IPS-18c (cell line): ENCODE measurements around the gene CD300LF.

Experiments used
- H3K4me3 ChIP-seq: 2 replicates; pipeline ENCODE4 v1.7.0; 2013; ENCODE audit warnings: low read depth, mild to moderate bottlenecking, low read length, moderate library complexity; ENCODE audit not compliant: insufficient read depth
- H3K9me3 ChIP-seq: one replicate; pipeline ENCODE4 v1.6.1; 2013; ENCODE audit warnings: mild to moderate bottlenecking, low read length, moderate library complexity; ENCODE audit not compliant: control insufficient read depth, insufficient read depth

CD300LF gene

DNA sequence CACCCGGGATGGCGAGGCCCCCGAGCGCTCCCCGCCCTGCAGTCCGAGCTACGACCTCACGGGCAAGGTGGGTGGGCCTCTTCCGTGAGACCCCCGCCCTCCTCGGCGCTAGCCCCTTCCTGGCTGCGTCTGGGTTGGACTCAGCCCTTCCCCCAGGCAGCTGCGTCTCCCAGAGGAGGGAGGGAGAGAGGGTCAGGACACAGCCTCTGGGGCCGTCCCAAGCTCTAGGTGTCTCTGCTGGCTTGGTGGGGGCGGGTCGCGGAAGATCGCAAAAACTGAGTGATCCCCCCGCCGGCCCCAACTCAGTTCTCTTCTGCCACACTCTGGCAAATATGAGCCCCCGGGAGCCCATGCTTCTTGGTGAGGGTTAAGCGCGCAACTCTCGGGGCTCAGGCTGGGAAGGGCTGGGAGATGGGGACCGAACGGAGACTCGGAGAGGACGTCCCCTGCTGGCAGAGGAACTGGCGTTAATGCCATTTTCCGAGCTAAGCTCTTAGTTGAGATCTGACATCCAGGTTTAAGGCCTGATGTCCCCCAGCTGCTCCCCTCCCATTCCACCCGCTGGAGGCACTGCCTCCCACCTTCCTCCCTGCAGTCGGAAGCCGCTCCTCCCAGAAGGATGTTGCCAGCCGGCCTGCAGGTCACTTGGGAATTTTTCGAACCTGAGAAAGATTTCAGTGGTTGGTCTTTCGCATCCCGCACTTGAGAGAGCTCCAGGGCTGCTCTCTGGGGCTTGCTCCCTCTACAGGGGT lies 24.8 kb upstream of the CD300LF start:
- Histone ChIP-seq H3K9me3 (no peaks in the 10 kb centered on the region), H3K4me3 (peak overlapping the region; percentile 68)

GRCh38 chr17:74736513-74737298 lies 24.0 kb upstream of the CD300LF start, which contains the start of gene RAB37:
Gene RAB37, plus strand, starts transcription at chr17:74737256. Its CDS starts 17 bp downstream, at chr17:74737273.
- Histone ChIP-seq H3K9me3 (no peaks in the 10 kb centered on the region), H3K4me3 (peak within 1 kb of the TSS; percentile 68)

- Histone ChIP-seq H3K9me3 (no peaks in the 10 kb centered on the region), H3K4me3 (no peak overlapping the region)
Observed at GRCh38 chr17:74734256-74734655, 21.5 kb upstream of the CD300LF start.

DNA sequence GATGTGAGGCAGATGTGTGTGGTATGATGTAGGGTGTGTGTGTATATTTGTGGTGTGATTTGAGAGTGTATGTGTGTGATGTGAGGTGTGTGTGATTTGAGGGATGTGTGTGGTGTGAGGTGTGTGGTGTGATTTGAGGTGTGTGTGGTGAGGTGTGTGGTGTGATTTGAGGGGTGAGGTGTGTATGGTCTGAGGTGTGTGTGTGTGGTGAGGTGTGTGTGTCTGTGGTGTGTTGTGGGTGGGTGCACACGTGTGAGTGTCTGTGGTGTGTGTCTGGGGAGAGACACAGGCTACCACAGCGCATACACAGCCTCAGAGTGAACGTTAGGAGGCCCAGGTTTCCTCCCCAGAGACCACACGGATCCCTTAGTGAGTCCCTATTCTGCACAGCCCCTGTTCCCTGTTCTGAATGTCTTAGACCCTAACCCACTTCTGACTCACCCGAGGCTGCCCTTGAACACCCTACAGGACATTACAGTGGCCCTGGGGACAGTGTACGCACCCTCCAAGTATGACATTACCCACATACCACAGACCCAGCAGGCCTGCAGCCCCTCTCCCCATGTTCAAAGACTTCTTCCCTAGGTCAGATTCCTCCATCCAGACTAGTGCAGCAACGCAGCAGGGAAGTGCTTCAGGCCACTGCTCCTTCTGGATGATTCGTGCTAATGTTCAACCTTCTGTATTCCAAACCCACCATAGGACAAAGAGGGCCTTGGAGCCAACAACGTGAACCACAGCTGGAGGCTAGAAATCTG lies 20.8 kb upstream of the CD300LF start:
- Histone ChIP-seq H3K4me3 (no peak overlapping the region), H3K9me3 (no peaks in the 10 kb centered on the region)

DNA sequence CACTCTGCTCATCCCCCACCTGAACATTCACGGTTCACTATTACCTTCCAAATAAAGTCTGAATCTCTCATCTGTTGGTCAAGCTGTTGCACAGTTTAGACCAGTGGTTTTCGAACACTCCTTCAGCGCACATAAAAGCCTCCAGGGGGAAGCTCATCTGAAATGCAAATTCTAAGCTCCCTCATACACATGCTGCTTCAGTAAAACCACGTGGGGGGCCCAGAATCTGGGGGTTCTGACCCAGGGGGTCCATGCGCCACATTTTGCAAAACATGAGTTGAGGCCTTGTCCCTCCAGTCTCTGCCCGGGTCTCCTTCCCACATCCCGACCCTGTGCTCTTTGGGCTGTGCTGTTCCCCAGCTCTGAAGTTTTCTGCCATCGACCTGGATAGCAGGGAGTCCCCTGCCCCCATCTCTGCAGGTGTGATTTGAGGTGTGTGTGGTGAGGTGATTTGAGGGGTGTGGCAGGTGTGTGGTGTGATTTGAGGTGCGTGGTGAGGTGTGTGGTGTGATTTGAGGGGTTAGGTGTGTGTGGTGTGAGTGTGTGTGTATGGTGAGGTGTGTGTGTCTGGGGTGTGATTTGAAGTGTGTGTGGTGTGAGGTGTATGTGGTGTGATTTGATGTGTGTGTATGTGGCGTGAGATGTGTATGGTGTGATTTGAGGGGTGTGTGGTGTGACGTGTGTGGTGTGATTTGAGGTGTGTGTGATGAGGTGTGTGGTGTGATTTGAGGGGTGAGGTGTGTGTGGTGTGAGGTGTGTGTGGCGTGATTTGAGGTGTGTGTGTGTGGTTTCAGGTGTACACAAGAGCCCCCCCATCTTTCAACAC lies 19.5 kb upstream of the CD300LF start:
- no peak overlapping the region for H3K4me3 ChIP-seq
- no peaks in the 10 kb centered on the region for H3K9me3 ChIP-seq

GRCh38 chr17:74731347-74731605 lies 18.6 kb upstream of the CD300LF start:
- H3K9me3 ChIP-seq: no peaks in the 10 kb centered on the region
- H3K4me3 ChIP-seq: no peak overlapping the region

- no peak overlapping the region for H3K4me3 ChIP-seq
- no peaks in the 10 kb centered on the region for H3K9me3 ChIP-seq
Observed at GRCh38 chr17:74730491-74731346, 18.0 kb upstream of the CD300LF start.

GRCh38 chr17:74729866-74730265 lies 17.1 kb upstream of the CD300LF start:
- no peak overlapping the region for H3K4me3 ChIP-seq
- no peaks in the 10 kb centered on the region for H3K9me3 ChIP-seq

DNA sequence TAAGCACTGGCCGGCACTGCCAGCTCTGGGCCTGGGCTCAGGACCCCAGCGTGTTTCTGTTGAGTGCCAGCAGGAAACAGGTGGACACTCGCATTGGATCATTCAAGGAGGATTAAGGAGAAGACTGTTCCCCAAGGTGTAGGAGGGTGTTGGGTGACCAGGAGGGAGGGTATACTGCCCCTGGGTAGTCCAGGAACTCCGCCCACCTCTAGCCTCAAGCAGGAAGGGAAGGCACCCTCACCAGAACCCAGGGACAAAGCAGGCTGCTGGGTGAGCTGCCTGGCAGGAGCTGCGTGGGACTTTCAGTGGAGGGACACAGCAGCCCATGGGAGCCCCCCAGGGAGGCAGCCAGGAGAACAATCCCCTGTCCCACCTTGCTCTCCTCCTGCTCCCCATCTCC lies 16.6 kb upstream of the CD300LF start:
- Histone ChIP-seq H3K4me3 (no peak overlapping the region), H3K9me3 (no peaks in the 10 kb centered on the region)

GRCh38 chr17:74728702-74729075 lies 16.0 kb upstream of the CD300LF start:
- no peaks in the 10 kb centered on the region for H3K9me3 ChIP-seq
- H3K4me3 ChIP-seq: no peak overlapping the region

DNA sequence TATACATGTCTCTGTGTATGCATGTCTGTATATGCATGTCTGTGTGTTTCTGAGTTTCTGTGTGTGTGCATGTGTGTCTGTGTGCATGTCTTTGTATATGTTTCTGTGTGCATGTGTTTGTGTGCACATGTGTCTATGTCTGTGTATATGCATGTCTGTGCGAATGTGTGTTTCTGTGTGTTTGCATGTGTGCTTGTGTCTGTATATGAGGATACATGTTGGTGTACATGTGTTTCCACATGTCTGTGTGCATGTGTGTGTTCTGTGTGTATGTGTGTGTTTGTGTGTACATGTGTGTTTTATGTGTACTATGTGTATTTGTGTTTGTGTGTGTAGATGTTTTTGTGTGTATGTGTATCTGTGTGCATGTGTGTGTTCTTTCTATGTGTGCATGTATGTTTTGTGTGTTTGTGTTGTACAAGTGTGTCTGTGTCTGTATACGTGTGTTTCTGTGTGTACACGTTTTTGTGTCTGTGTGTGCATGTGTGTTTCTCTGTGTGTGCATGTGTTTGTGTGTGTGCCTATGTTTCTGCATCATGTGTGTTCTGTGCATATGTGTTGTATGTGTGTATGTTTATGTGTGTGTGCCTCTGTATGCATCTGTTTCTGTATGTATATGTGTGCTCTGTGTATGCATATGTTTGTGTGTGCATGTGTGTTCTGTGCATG lies 15.4 kb upstream of the CD300LF start:
- no peak overlapping the region for H3K4me3 ChIP-seq

GRCh38 chr17:74725111-74725510 lies 12.4 kb upstream of the CD300LF start:
- H3K9me3 ChIP-seq: no peaks in the 10 kb centered on the region
- H3K4me3 ChIP-seq: no peak overlapping the region

More for the DNA sequence above, 15.4 kb upstream of the CD300LF start:
- no peaks in the 10 kb centered on the region for H3K9me3 ChIP-seq

- H3K9me3 ChIP-seq: no peaks in the 10 kb centered on the region
- H3K4me3 ChIP-seq: no peak overlapping the region
Observed at GRCh38 chr17:74723891-74724290, 11.2 kb upstream of the CD300LF start.

- no peaks in the 10 kb centered on the region for H3K9me3 ChIP-seq
- no peak overlapping the region for H3K4me3 ChIP-seq
Observed at GRCh38 chr17:74722782-74723181, 10.1 kb upstream of the CD300LF start.

GRCh38 chr17:74720506-74720905 lies 7.8 kb upstream of the CD300LF start:
- Histone ChIP-seq H3K9me3 (no peaks in the 10 kb centered on the region), H3K4me3 (no peak overlapping the region)

GRCh38 chr17:74715144-74715543 lies 2.4 kb upstream of the CD300LF start:
- no peak overlapping the region for H3K4me3 ChIP-seq
- H3K9me3 ChIP-seq: no peaks in the 10 kb centered on the region
